Stimulated activated CD4-positive, alpha-beta T cell treated with anti-CD3 and anti-CD28 coated beads, TNF-alpha, amount 100 ng/mL, for 1 hour (primary cell): Measurements from ENCODE around the gene PPM1N.

Source experiments
- DNase-seq, 3 donors: peaks; one replicate each; pipeline ENCODE4 v3.0.0-alpha.2; 2020; ENCODE audit warnings: low read depth in 3 of 3, low spot score in 1 of 3

The PPM1N gene

DNA sequence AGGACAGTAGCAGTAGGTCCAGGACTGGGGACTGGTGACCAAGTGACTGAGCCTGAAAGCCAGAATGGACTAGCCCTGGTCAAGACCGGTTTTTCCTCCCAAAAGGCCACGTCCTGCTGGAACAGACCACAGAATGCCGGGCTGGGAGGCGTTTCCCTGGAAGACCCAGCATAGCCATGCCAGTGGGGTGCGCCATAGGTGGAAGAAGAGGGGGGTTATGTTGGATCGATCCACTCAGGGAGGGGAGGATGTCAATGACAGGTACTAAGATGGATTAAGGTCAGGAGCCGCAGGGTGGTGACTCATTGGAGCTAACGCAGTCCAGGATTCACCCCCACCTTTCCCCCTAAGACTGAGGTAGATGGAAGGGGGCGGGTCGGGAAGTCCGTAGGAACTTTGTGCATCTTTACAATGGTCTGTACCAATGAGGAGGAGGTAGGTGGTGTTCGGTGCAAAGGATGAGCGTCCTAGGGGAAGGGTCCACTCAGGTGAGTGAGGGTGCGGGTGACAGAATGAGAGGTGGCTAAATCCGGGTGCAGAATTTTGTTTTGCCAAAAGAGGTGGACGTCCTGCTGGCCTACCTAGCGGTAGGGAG lies 30.0 kb downstream of the PPM1N start:
- no peak for DNase-seq

DNA sequence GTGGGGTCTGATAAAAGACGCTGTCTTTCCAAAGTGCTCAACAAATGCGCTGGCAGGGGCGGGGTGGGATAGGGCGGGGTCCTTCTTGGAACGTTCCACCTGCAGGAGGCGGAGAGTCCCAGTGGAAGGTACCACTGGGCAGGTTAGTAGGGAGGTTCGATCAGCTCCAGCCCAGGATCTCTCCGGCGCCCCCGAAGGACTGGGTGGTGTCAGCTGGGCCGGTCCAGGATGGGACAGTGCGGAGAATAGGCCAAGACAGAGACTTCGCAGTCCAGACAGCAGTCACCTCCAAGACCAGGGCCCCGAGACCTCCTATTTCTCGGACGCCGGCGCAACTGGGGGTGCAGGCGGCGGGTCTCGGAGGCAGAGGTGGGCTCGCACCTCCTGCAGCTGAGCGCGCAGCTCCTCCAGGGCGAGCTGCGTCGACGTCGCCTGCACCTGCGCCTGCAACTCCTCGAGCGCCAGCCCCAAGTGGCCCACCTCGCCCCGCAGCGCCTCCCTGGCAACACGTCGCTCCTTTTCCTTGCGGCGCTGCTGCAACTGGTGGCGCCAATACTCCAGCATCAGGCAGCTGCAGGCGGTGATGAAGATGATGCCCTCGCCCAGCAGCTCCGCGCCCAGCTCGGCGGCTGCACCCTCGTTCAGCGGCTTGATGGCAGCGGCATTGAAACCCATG lies 30.6 kb downstream of the PPM1N start:
- no peak for DNase-seq

DNA sequence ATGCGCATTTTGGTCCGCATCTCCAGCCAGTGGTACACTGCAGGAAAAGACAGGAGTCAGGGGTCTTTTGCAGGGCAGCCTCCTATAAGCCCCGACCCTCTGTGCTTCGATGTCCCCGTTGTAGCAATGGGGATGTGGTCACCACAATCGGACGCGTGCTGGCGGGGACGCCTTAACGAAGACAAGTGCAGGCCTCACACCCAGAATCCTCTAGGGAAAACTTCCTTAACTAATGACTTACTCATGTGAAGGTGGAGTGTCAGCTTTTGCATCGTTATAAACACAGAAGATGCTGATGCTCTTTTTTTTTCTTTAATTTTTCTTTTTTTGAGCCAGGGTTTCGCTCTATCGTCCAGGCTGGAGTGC lies 31.2 kb downstream of the PPM1N start:
- no peak for DNase-seq

DNA sequence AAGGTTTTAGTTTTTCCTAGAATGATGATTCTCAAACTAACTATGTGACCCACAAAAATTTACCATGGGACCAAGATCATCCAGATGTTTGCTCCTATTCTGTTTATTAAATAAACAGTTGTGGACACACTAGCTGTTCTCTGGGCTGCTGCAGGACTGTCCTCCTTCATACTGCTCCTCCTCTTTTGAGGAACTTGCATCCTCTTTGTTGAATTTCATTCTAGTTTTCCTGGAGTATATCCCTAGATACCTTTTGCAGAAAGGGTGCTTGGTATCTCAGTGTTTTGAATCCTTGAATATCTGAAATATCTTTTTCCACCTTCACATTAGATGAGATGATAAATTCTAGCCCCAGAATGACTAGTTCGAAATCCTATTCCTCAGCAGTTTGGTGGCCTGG lies 33.1 kb downstream of the PPM1N start:
- no peak for DNase-seq

DNA sequence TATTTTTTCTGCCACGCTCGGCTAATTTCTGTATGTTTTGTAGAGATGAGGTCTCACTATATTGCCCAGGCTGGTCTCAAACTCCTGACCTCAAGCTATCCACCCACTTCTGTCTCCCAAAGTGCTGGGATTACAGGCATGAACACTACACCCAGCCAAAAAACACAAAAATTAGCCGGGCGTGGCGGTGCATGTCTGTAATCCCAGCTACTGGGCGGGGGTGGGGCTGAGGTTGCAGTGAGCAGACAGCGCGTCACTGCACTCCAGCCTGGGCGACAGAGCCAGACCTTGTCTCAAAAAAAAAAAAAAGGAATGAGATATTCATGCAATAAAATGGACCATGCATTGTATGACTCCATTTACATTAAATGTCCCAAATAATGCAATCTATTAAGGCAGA lies 41.2 kb downstream of the PPM1N start:
- DNase-seq = no peak

DNA sequence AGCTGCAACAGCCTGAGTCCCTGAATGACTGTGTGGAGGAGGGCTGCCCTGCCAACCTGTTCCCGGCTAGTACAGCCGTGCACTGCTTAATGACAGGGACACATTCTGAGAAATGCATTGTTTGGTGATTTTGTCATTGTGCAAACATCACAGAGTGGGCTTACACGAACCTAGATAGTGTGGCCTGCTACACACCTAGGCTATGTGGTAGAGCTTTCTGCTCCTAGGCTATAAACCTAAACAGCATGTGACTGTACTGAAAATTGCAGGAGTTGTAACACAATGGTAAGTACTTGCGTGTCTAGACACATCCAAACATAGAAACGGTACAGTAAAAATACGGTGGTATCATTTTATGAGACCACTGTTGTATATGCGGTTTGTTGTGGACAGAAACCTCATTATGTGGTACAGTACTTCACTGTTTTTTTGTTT lies 44.0 kb downstream of the PPM1N start:
- no peak for DNase-seq

DNA sequence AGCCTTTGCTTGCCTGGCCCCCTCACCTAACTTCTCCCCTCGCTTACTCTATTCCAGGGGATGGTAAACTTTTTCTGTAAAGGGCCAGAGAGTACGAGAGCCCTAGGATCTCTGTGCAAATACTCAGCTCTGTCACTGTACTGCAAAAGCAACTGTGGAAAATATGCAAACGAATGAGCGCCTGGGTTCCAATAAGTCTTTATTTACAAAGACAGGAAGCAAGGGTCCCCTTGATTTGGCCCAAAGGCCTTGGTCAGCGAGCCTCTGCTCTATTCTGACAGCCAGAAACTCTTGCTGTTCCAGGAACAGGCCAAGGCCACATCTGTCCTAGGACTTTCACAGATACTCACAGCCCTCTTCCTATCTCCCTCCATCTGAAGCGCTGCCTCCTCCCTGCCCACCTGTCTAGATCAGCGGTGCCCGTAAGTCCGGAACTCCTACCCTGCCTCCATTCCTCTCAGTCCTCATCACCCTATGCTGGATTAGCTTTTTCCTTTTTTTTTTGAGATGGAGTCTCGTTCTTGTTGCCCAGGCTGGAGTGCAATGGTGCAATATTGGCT lies 49.0 kb downstream of the PPM1N start:
- DNase-seq = no peak

DNA sequence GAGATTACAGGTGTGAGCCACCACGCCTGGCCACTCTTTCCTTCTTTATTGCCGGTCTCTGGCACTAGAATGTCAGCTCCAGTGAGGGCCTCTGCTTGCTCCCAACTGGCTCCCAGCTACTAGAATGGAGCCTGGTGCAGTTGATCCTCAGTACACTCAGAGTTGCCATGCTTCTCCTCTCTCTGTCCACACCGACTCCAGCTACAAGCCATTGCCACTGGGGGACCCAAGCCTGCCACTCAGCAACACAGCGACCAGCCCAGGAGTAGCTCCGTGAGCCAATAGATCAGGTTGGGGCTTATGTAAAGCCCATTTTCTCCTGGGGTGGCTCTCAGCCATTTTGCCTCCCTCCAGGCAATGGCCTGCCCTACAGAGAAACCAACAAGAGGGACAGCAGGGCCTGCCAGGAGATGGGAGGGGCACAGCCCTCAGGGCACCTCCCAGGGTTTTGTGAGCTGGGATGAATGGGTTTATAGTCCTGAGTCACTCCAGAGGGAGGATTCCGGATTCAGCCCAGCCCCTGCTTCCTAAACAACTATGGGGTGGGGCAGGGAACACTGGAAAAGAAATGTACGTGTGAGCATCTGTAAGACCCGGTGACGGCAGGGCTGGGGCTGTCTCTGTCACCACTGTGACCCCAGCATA lies 49.8 kb downstream of the PPM1N start:
- DNase-seq = no peak
